Neural progenitor cell (in vitro differentiated cells): ENCODE results near the gene FUT2. TPM values are rescaled to one million over a fixed set of nuclear protein-coding genes. Genes with fewer than 3 reads are reported as not detected.

Source experiments
- DNase-seq: peaks from one replicate; pipeline ENCODE4 v3.0.0-alpha.2; 2016; ENCODE audit warnings: low spot score
- H2AFZ ChIP-seq: fragments of 200-600 bp; sonication (generic); replicated peaks from 2 replicates; pipeline ENCODE4 v1.6.1; 2016; ENCODE audit warnings: antibody characterized with exemption
- H3F3A ChIP-seq: fragments of 200-600 bp; sonication (generic); 2 replicates; pipeline ENCODE4 v1.6.1; 2016; ENCODE audit warnings: antibody characterized with exemption, low read depth
- H3K27ac ChIP-seq: fragments of 200-600 bp; sonication (generic); 2 replicates; pipeline ENCODE4 v1.5.1; 2016; ENCODE audit warnings: mild to moderate bottlenecking
- H3K27me3 ChIP-seq: fragments of 200-600 bp; sonication (generic); 2 replicates; pipeline ENCODE4 v1.6.1; 2016; ENCODE audit warnings: mild to moderate bottlenecking, moderate library complexity
- H3K36me3 ChIP-seq: fragments of 200-600 bp; sonication (generic); 2 replicates; pipeline ENCODE4 v1.5.1; 2016
- H3K4me1 ChIP-seq: fragments of 200-600 bp; sonication (generic); 2 replicates; pipeline ENCODE4 v1.6.1; 2016; ENCODE audit warnings: mixed run types
- H3K4me2 ChIP-seq: fragments of 200-600 bp; sonication (generic); 2 replicates; pipeline ENCODE4 v1.6.1; 2016
- H3K4me3 ChIP-seq: fragments of 200-600 bp; sonication (generic); 2 replicates; pipeline ENCODE4 v1.5.1; 2016
- H3K79me2 ChIP-seq: fragments of 200-600 bp; sonication (generic); 2 replicates; pipeline ENCODE4 v1.6.1; 2016; ENCODE audit warnings: low read depth
- H3K9ac ChIP-seq: fragments of 200-600 bp; sonication (generic); 2 replicates; pipeline ENCODE4 v1.6.1; 2016
- H3K9me3 ChIP-seq: fragments of 200-600 bp; sonication (generic); 2 replicates; pipeline ENCODE4 v1.5.1; 2016; ENCODE audit warnings: low read depth
- H4K20me1 ChIP-seq: fragments of 200-600 bp; sonication (generic); 2 replicates; pipeline ENCODE4 v1.6.1; 2016; ENCODE audit warnings: low read depth
- H3K27ac Mint-ChIP-seq: 3 replicates; pipeline ENCODE4 v1.8.0; 2021; ENCODE audit warnings: mixed read lengths
- H3K27me3 Mint-ChIP-seq: 2 replicates; pipeline ENCODE4 v1.8.0; 2022; ENCODE audit warnings: low read depth, mild to moderate bottlenecking, inconsistent platforms, moderate library complexity, mixed read lengths; ENCODE audit not compliant: insufficient read depth
- H3K36me3 Mint-ChIP-seq: 3 replicates; pipeline ENCODE4 v1.8.0; 2021; ENCODE audit warnings: mixed read lengths
- H3K4me1 Mint-ChIP-seq: 3 replicates; pipeline ENCODE4 v1.8.0; 2021; ENCODE audit warnings: mixed read lengths
- H3K4me3 Mint-ChIP-seq: 3 replicates; pipeline ENCODE4 v1.8.0; 2021; ENCODE audit warnings: mild to moderate bottlenecking, moderate library complexity, mixed read lengths
- H3K9me3 Mint-ChIP-seq: 3 replicates; pipeline ENCODE4 v1.8.0; 2020; ENCODE audit warnings: mixed read lengths
- CTCF ChIP-seq: fragments of 200-600 bp; sonication (generic); IDR thresholded peaks from 2 replicates; pipeline ENCODE4 v1.5.1; 2017; ENCODE audit warnings: antibody characterized with exemption, mild to moderate bottlenecking
- EZH2 ChIP-seq: fragments of 200-600 bp; sonication (generic); IDR thresholded peaks from 2 replicates; pipeline ENCODE4 v1.6.1; 2017; ENCODE audit warnings: antibody characterized with exemption, mild to moderate bottlenecking, moderate library complexity
- EZH2phosphoT487 ChIP-seq: fragments of 200-600 bp; sonication (generic); IDR thresholded peaks from 2 replicates; pipeline ENCODE4 v1.6.1; 2017; ENCODE audit warnings: antibody characterized with exemption
- total RNA-seq: library from RNA; depleted of rRNA; stranded (reverse); fragments of >200 nt; gene quantifications from 2 replicates; pipeline ENCODE4 v1.2.3, GENCODE V29; 2015; ENCODE audit warnings: low replicate concordance

Gene FUT2
- total RNA-seq, 1 donor from 2014 or later: 0.09 TPM

- Histone ChIP-seq H3K4me1 (no peaks in the 10 kb centered on the region), H3K4me3 (no peak overlapping the region), H3K9me3 (no peaks in the 10 kb centered on the region), H3K9ac (no peak overlapping the region), H3K4me2 (no peak overlapping the region), H2AFZ (no peak overlapping the region), H4K20me1 (no peaks in the 10 kb centered on the region), H3F3A (peaks cover 26% of the 10 kb centered on the region), H3K79me2 (no peaks in the 10 kb centered on the region), H3K36me3 (no peaks in the 10 kb centered on the region), H3K27ac (no peak overlapping the region), H3K27me3 (peaks cover 12% of the 10 kb centered on the region)
- peak; percentile 84 for DNase-seq
- Mint-ChIP-seq H3K9me3 (peaks cover 7% of the 10 kb centered on the region), H3K27me3 (peaks cover 25% of the 10 kb centered on the region), H3K27ac (no peak overlapping the region), H3K36me3 (peaks cover 4% of the 10 kb centered on the region), H3K4me1 (peaks cover 15% of the 10 kb centered on the region), H3K4me3 (no peak overlapping the region)
- TF ChIP-seq CTCF: no peak
- no peak for TF ChIP-seq EZH2phosphoT487
- TF ChIP-seq EZH2: no peak
These were observed 49.6 kb downstream of the FUT2 start for GRCh38 chr19:48745208-48745995.

- H3F3A ChIP-seq: peaks cover 21% of the 10 kb centered on the region
- no peak overlapping the region for H3K27ac ChIP-seq
- H3K9me3 Mint-ChIP-seq: peaks cover 7% of the 10 kb centered on the region
- H3K79me2 ChIP-seq: peaks cover 4% of the 10 kb centered on the region
- H3K27me3 ChIP-seq: peaks cover 5% of the 10 kb centered on the region
- no peak overlapping the region for H2AFZ ChIP-seq
- H3K4me2 ChIP-seq: no peak overlapping the region
- no peaks in the 10 kb centered on the region for H4K20me1 ChIP-seq
- H3K4me1 ChIP-seq: no peaks in the 10 kb centered on the region
- H3K9me3 ChIP-seq: no peaks in the 10 kb centered on the region
- H3K9ac ChIP-seq: no peak overlapping the region
- H3K27ac Mint-ChIP-seq: peak overlapping the region; percentile 54
- H3K36me3 ChIP-seq: no peaks in the 10 kb centered on the region
- H3K36me3 Mint-ChIP-seq: peaks cover 4% of the 10 kb centered on the region
- TF ChIP-seq EZH2 (no peak), CTCF (no peak), EZH2phosphoT487 (no peak)
- peaks cover 25% of the 10 kb centered on the region for H3K27me3 Mint-ChIP-seq
- no peak for DNase-seq
- peak overlapping the region; percentile 52 for H3K4me3 Mint-ChIP-seq
- no peak overlapping the region for H3K4me3 ChIP-seq
- peaks cover 17% of the 10 kb centered on the region for H3K4me1 Mint-ChIP-seq
These were observed 50.3 kb downstream of the FUT2 start for GRCh38 chr19:48746110-48746509.

- Histone ChIP-seq H3K36me3 (no peaks in the 10 kb centered on the region), H3K4me2 (peak within 1 kb of the TSS; percentile 76), H3K4me3 (peak within 1 kb of the TSS; percentile 63), H3K27me3 (no peaks in the 10 kb centered on the region), H2AFZ (peak within 1 kb of the TSS; percentile 84), H3K4me1 (no peaks in the 10 kb centered on the region), H3K9me3 (no peaks in the 10 kb centered on the region), H3K27ac (no peak within 1 kb of the TSS), H3F3A (peaks cover 18% of the 10 kb centered on the region), H3K79me2 (peaks cover 13% of the 10 kb centered on the region), H3K9ac (no peak within 1 kb of the TSS), H4K20me1 (no peaks in the 10 kb centered on the region)
- TF ChIP-seq CTCF (no peak), EZH2 (no peak), EZH2phosphoT487 (no peak)
- Mint-ChIP-seq H3K36me3 (peaks cover 4% of the 10 kb centered on the region), H3K9me3 (peaks cover 7% of the 10 kb centered on the region), H3K27me3 (peaks cover 29% of the 10 kb centered on the region), H3K4me1 (peaks cover 13% of the 10 kb centered on the region), H3K27ac (peak within 1 kb of the TSS; percentile 54), H3K4me3 (peak within 1 kb of the TSS; percentile 77)
- DNase-seq: peak; percentile 91
These were observed 51.2 kb downstream of the FUT2 start, which contains the start of gene IZUMO1 for GRCh38 chr19:48746738-48747575. Gene IZUMO1, minus strand, starts transcription at chr19:48746909. Its CDS starts 1,050 bp downstream, at chr19:48745859.
